NCI-H128 (cell line): ENCODE data around the gene MT1H.

Experiments used
- DNase-seq: peaks from one replicate; lab custom pipeline; 2025; ENCODE audit not compliant: unreplicated experiment; lab: John Stamatoyannopoulos, UW

MT1H gene

GRCh38 chr16:56636616-56637413 lies 32.8 kb upstream of the MT1H start:
- DNase-seq, result no peak

GRCh38 chr16:56637814-56638750 lies 31.5 kb upstream of the MT1H start, which contains the start of gene MT1A:
Gene MT1A (plus strand): TSS chr16:56638666. CDS start chr16:56638739, 73 bp downstream.
- DNase-seq, result no peak

DNA sequence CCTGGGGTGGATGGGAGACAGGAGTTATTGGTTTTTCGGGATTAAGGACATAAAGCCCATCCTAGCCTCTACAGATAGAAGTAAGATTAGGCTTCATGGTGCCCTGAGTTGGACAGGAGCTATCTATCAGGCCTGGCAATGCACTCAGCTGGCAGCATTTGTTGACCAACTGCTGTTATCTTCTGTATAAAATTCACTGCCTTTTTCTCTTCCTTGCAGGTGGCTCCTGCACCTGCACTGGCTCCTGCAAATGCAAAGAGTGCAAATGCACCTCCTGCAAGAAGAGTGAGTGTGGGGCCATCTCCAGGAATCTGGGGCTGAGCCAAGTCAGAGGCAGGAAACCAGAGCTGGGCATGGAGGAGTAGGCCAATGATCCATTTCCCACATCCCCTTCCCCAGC lies 30.6 kb upstream of the MT1H start:
- no peak for DNase-seq

DNA sequence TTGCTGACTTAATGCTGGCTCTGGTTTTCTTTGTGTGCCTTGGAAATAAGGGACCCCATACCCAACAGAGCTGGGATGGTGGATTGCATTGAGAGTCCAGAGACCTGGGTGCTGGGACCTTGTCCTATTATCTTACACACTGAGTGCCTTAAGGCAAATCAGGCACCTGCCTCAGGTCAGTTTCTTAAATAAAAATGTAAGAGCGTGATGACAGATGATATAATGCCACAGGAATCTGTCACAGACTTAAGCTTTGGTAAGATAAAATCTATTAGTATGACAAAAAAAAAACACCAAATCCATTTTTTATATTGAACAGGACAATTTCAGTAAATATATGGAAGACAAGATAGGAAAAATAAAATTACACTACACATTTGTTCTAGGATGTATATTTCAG lies 29.5 kb upstream of the MT1H start:
- no peak for DNase-seq

DNA sequence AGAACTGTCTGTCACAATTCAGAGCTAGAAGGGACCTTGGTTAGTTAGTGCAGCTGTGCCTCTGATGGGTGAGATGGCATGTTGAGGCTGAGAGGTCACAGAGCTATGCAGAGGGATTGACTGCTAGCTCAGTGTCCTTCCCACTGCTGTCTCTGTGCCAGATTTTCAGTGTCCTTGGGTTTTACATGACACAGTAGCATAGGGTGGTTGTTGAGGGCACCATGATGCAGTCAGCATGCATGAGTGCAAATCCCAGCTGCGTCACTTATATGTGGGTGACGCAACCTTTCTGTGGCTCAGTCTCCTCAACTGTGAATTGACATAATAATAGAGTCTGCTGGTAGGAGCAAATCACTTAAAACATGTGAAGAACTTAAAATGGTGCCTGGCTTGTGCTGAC lies 28.4 kb upstream of the MT1H start:
- DNase-seq, result no peak

- no peak for DNase-seq
These were observed 26.4 kb upstream of the MT1H start for GRCh38 chr16:56643080-56643778.

DNA sequence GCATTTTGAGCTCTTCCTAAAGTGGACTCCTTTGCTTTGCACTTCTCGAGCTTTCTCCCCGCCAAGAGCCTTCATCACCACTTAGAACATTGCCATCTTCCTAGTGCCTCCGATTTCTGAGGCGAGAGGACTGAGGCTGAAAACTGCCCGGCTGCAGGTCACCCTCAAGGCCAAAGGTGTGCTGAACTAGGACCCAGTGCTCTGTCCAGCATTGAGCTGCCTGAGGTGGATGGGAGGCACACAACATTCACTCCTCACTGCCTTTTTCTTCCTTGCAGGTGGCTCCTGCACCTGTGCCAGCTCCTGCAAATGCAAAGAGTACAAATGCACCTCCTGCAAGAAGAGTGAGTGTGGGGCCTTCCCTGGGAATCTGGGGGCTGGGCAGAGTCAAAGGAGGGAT lies 25.8 kb upstream of the MT1H start:
- DNase-seq, result no peak

- DNase-seq, result no peak
These were observed 24.3 kb upstream of the MT1H start for GRCh38 chr16:56645311-56645710.

DNA sequence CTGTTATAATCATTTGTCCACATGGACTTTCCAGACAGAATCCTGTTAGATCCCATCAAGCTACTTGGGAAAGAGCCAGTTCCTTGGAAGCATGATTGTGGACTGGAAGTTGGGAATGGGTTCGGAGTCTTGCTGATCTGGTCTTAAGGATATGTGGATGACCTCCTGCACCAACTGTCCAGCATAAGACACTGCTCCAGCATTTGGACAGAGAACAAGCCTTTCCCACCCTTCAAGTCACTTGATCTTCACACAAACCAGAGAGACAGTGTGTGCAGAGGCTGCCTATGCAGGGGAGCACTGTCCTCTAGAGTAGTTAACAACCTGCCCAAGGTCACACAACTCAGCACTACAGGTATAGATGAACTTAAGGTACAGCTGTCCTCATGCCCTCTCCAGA lies 23.8 kb upstream of the MT1H start:
- DNase-seq, result no peak

DNA sequence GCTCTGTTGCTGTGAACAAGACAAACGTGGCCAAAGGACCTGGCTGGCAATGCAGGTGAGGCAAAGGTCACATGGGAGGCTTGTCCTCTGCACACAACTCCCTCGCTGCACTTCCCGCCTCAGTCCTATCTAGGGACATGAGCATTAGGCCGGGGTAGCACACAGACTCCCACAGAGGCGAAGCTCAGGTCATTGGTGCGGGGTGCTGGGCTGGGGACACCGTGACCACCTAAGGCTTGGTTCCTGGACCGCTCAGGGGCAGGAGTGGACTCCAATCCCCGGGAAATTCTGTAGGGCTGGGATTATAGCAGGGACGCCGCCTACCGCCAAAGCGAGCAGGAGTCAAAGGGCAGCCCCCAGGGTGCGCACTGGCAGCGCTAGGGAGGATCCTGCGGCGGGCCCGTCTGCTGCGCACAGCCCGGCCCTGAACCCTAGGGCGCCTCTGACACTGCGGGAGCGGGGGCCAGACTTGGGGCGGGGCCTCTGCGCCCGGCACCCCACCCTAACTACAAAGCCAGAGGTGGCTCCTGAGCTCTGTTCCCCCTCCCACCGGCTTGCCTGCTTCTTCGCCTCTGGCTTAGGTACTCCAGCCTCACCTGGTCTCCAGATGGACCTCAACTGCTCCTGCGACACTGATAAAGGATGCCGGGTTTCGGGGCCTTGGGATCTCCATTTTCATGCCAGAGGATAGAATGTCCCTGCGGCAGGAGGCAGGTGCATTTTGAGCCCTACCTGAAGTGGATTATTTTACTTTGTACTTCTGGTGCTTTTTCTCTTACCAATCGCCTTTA lies 21.8 kb upstream of the MT1H start:
- no peak for DNase-seq

DNA sequence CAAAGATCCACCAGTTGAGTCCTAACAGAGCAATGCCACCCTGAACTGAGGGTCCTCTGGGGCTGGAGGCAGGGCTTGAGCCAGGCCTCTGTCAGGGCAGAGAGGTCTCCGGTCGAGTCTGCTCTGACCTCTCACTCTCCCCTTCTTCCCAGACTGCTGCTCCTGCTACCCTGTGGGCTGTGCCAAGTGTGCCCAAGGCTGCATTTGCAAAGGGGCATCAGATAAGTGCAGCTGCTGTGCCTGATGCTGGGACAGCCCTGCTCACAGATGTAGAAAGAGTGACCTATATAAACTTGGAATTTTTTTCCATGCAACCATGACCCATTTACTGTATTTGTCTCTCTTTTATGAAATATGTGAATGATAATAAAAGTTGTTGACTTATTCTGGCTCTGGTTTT lies 20.3 kb upstream of the MT1H start:
- no peak for DNase-seq

- no peak for DNase-seq
These were observed 19.8 kb upstream of the MT1H start for GRCh38 chr16:56649820-56650219.

- no peak for DNase-seq
These were observed 18.0 kb upstream of the MT1H start, which contains the start of gene MT1B for GRCh38 chr16:56651586-56651985. Gene MT1B (plus strand): TSS chr16:56651886. CDS start chr16:56651954, 68 bp downstream.

- DNase-seq, result no peak
These were observed 17.0 kb upstream of the MT1H start for GRCh38 chr16:56652600-56652999.

- no peak for DNase-seq
These were observed 16.4 kb upstream of the MT1H start for GRCh38 chr16:56653218-56653617.

DNA sequence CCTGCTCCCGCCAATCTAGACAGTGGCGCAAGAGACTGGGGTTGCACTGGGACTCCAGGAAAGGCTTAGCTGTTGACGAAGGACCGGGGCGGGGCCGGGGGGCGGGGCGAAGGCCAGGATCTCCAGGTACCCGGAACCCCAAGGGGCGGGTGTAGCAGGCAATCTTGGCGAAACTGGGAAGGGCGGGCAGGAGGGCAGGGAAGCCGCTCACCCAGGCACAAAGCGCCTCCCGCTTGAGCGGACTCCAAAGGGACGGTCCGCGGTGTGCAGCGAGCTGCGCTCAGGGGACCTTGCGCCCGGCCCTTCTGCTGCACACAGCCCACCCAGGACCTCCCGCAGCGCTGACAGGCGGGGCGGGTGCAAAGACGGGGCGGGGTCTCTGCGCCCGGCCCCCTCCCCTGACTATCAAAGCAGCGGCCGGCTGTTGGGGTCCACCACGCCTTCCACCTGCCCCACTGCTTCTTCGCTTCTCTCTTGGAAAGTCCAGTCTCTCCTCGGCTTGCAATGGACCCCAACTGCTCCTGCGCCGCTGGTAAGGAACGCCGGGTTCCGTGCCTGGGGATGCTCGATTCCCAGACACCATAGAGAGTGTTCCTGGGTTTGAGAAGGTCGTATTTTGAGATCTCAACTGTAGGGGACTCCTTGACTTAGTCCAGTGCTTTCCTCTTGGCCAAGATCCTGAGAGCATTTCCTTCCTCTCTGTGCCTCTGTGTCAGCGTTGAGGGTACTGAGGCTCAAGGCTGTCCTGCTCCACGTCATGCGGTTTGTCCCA lies 11.9 kb upstream of the MT1H start, which contains the start of gene MT1F:
MT1F (plus strand) TSS at position 405 of the 772 bp plus-strand sequence; CDS start at position 505, 100 bp downstream.
- DNase-seq, result no peak

DNA sequence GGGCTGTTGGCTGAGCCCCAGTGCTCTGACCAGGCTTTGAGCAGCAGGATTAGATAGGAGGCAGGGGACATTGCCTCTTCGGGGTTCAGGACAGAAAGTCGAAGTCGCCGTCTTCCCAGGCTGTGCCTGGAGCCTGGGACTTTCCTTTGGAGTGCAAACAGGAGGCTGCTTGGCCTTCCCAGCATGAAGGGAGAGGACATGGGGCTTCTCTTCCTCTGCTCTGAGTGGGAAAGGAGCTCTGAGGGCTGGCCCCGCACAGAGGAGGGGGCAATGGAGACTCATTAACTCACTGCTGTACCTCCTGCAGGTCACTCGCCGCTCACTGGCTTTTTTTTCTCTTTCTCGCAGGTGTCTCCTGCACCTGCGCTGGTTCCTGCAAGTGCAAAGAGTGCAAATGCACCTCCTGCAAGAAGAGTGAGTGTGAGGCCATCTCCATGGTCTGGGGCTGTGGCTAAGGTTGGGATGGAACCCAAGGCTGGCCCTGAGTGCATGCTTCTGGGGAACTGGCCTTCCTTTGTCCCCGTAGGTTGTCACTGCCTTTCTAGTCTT lies 11.2 kb upstream of the MT1H start:
- no peak for DNase-seq

DNA sequence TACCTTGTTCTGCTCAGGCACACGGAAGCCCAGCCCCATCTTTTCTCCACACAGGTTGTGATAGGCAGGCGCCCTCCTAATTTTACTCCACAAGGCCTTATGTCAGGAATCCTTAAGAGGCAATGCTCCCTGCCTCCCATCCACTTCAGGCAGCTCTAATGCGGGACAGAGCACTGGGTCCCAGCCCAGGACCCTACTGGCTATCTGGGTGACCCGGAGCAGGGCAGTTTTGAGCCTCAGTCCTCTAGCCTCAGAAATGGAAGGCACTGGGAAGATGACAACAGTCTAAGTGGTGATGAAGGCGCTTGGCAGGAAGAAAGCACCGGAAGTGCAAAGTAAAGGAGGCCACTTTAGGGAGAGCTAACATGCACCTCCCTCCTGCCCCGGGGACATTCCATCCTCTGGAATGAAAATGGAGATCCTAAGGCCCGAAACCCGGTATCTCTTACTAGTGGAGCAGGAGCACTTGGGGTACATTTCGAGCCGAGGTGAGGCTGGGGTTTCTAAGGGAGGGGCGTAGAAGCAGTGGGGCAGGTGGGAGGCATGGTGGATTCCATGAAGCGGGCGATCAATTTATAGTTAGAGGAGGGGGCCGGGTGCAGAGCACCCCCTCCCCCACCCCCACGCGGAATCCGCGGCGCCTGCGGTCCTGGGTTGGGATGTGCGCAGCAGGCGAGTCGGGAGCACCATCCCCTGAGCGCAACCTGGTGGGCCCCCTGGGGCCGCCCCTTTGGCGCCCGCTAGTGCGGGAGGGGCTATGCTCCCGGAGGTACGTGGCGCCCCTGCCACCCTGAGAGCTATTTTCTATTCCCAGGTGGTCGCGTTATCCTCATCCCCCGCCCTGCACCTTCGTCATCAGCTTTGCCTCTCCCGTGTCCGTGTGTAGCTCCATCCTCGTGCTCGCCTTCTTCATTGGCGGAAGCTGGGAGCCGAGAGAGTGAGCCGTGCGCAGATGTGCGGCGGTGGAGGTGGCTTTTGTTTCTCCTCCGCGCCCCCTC lies 7.0 kb upstream of the MT1H start:
- no peak for DNase-seq
